HG03439 (cell line): Measurements from ENCODE around the gene ZNF319.

Experiments
- ATAC-seq: cut with Tn5 transposase; IDR thresholded peaks from one replicate; pipeline ENCODE4 v1.9.1; 2021; ENCODE audit warnings: mild to moderate bottlenecking, moderate library complexity; ENCODE audit not compliant: unreplicated experiment

The ZNF319 gene

DNA sequence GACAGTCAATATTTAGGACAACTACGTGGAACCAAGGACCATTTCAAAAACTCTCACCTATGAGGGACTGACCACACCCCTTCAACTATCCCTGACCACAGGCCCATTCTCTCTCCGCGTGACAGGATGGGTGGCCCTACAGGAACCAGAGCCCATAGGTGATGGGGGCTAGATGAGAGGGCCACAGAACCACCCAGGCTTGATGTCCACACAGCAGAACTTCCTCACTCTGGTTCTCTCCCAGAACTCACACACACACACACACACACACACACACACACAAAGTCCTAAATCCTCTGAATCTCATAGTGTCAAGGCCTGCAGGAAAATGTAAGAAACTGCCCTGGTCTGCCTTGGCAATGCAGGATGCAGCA, 1.5 kb downstream of the ZNF319 start:
- no peak for ATAC-seq

DNA sequence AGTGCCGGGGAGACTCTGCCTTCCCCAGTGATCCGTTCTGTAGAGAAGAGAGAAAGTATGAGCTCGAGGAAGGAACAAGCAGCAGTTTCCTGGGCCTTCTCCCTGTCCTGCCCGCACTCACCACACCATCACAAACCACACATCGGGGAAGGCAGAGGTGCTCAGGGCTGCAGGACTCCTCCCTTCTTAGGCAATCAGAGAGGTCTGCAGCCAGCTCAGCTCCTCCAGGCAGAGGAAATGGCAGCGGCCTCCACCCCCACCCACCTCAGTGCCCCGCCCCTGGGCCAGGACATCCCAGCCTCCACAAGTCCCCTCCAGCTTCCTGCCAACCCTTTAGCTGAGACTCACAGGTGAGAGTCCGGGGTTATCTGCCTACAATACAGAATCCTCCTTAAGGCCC, 2.0 kb downstream of the ZNF319 start:
- no peak for ATAC-seq

DNA sequence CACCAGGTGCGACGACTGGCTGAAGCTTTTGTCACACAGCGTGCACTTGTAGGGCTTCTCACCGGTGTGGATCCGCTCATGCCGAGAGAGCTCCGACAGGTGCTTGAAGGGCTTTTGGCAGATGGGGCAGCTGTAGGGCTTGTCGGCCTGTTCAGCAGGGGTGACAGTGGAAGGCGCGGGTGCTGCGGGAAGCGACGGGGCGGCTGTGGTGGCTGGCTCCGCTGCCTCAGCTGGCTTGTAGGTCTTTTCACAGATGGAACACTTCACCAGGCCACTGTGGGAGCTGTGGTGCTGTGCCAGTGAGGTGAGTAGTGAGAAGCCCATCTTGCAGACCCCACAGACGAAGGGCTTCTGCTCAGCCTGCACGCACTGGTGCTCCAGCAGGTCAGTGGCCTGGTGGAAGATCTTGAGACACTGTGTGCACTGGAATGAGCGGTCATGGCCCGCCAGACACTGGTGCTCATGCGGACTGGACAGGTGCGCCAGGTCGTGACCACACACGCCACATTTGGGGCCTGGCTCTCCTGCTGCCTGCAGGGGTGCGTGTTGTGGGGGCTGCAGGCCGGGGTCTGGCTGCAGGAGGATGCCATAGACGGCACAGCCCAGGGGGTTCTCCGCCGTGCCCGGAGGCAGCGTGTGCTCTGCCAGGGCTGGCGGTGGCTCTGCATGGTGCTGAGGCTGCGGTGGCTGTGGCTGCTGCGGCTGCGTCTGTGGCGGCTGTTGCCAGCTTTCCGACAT, 2.8 kb downstream of the ZNF319 start:
- no peak for ATAC-seq

DNA sequence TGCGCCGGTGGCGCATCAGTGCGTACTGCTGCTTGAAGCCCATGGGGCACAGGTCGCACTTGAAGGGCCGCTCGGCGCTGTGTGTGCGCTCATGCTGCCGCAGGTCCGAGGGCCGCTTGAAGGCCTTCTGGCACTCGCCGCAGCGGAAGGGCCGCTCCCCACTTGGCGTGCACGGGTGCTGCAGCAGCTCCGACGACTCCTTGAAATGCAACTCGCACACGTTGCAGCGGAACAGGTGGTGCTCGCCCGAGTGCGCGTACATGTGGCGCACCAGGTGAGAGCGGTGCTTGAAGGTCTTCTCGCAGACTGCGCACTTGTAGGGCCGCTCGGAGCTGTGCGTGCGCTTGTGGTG, 3.3 kb downstream of the ZNF319 start:
- no peak for ATAC-seq

DNA sequence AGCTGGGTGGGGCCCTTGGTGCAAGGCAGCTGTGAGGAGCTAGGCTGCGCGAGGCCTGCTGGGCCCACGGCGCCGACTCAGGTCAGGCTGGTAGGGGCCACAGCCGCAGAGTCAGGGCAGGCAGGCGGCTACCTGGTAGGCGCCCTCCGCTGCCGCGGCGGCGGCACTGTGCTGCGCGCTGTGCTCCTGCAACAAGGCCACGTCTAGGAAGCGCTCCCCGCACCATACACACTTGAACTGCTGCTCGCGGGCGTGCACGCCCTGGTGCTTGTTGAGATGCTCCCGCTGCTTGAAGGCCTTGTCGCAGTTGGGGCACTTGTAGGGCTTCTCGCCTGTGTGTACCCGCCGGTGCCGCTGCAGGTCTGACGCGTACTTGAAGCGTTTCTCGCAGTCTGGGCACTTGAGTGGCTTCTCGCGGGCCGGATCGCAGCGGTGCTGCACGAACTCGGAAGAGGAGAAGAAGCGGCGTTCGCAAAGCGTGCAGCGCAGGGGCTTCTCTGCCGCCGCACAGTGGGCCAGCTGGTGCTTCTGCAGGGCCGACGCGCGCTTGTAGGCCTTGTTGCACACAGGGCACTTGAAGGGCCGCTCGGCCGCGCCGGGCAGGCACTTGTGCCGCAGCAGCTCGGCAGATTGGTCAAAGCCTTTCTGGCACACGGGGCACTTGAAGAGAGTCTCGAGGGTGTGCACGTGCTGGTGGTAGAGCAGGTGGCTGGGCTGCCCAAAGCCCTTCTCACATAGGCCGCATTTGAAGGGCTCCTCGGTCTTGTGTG, 3.9 kb downstream of the ZNF319 start:
- ATAC-seq = no peak

DNA sequence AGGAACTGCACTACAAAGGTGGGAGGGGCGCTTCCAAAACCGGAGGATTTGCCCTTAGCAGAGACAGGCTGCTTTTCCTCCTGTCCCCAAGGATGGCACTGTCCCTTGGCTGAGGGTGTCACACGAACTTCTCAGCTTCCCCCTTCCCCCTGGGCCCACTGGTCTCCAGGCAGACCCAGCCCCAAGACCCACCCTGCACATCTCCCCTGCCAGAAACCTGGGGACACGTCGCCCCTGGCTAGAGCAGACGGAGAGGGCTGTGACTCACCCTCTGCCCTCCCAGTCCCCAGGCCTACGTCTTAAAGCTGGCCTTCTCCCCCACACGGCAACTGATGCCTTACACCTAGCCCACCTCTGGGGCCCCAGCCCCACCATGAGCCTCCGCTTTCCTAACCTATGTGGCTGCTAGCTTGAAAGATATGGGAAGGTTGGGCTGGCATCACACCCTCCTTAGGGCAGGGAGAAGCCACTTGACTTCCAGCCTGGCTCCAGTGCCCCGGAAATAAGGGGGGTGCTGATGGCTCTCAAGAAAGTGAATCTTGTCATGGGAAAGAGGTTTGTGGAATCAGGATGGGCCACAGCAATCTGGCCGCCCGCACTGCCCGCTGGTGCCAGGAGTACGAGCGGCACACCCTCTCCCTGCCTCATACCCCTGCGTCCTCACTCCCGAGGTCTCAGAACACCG, 4.6 kb downstream of the ZNF319 start:
- no peak for ATAC-seq

DNA sequence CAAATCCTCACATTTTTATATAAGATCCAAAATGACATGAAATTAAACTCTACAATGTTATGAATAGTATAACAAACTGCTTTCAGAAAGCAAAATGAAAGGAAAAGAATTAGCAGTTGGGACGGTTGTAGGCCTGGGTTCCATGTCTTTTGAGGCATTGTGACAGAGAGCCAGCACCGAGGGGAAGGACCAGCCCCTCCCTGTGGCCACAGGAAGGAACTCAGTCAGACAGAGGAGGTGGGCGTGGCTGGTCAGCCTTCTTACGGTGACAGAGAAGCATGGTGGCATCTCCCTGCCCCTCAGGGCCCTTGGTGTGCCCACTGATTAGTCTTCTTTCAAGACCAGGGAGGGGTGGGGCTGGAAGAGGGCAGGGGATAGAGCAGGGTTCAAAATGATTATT, 5.7 kb downstream of the ZNF319 start:
- no peak for ATAC-seq

DNA sequence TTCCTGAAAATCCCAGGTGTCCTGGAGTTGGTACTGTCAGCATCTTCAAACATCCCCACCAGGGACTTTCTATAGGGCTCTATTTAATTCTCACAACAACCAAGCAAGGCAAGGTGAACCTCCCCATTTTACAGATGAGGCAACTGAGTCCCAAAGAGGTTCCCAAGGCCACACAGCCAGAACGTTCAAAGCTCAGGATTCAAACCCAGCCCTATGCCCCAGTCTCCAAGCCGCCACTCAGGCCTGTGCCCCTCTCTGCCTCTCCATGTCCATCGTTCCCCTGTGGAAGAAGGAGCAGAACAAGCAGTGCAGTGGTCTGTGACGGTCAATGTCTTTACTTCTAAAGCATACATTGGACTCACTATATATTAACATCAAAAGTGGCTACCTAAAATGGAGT, 6.1 kb downstream of the ZNF319 start:
- ATAC-seq = no peak

DNA sequence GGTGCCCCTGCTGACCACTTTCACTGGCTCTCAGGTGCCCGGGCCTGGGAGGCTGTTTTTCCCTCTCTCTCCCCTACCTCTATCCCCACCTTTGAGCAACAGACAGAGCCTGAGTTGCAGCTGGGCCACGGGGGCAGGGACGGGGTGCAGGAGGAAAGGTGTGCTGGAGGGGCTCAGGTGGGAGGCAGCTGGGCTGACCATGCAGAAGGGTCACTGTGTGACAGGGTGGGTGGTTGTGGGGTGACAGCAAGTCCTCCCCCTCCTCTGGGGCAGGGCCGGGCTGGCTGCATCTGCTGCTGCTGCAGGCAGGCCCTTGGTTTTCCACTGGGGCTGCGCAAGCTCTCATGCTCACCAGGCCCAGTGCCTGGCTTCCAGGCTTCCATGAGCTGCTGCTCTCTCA, 6.6 kb downstream of the ZNF319 start:
- no peak for ATAC-seq

DNA sequence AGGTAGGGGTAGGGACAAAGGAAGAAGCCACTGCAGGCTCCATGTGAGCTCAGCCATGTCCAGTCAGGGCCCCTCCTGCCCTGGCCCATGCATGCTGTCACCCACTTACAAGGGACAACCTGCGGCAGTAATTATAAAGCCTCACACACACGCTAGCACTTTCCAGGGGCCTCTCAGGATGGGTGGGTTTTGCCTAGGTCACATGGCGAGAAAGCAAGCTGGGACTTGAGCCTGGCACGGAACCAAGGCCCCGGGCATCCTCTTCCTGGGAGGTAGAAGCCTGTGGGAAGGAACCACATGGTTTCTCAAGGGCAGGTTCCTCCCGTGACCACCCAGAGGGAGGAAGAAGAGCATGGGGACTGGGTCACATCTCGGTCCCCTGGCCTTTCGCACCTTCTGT, 7.0 kb downstream of the ZNF319 start:
- no peak for ATAC-seq

DNA sequence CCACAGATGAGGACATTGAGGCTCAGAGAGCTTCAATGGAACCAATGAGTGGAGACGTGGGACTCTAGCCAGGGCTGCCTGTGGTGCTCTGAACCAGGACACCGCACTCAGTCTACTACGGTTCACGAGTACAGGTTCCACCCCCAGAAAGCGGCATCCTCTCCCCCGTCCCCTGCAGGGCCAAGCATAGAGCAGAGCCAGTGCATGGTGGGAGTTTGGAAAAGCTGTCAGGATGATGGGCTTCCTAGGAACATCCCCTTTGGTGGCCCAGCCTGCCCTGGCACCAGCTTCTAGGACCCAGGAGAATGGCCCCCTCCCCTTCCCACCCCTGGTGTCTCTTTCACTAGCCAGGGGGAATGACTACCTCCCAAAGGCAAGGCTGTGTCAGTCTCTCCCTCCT, 8.4 kb downstream of the ZNF319 start:
- ATAC-seq = no peak

DNA sequence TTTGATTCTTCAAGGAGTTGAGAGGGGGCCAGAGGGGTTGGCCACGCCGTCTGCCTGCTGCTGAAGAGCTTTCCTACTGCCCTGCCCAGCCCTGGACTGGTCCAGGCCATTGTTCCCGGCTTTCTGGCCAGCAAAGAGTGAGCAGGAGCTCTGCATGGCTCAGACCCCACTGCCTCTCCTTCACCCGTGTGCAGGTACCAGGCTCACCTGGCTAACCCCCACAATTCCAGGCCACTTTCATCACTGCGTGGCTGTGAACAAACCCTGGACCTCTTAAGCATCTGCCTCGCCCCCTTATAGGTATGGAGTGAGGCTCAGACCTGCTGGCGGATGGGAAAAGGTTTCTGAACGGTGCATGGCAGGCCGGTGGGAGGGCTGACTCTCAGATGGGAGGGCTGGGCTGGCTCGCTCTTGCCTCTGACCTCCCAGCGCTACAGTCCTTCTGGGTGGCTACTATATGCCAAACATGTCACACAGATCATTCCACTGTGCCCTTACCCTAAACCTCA, 8.9 kb downstream of the ZNF319 start:
- no peak for ATAC-seq

DNA sequence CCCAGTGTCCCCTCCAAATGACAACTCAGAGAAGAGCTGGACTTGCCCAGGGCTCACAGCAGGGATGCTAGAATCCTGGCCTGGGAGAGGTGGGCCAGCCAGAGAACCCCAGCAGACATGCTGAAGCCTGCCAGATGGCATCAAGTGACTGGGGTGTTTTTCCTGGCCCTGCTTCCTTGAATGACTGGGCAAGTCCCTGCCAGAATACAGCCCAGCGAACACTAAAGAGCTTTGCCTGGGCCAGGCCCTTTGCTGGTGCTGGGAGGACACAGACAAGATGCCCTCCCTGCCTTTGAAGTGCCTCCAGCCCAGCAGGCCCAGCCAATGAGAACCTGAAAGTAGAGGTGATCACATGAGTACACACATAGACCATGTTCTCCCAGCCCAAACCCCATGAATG, 11.5 kb downstream of the ZNF319 start:
- no peak for ATAC-seq

DNA sequence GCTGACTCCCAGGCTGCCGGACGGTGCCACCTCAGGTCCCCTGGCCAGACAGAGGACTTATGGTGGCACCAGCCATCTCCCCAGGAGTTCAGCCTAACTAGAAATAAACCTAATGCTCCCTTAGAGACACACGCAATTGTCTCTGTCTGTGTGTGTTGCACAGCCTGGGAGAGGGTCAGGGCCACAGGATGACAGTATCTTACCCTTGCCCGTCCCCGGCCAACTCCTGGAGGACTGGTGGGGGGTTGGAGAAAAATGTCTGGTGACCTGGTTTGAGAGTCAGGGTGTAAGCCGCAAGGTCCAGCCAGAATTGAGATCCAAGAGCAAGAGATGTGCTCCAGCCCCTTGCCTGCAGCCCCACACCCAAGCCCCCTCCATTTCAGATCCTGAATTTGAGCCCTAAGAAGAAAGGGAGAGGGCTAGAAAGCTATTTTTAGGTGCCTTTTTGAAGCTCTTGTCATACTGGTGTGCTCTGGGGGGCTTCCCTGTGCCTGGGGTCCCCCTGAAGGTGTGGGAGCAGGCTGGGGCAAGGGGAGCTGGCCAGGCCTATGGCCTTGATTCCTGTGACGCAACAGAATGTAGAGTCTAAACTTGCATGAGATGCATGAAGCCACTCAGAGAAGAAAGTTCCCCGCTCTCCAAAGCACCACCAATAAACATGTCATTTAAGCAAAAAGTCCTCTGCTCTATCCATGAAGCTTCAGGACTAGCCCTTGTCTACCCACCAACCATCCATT, 12.9 kb downstream of the ZNF319 start:
- no peak for ATAC-seq

DNA sequence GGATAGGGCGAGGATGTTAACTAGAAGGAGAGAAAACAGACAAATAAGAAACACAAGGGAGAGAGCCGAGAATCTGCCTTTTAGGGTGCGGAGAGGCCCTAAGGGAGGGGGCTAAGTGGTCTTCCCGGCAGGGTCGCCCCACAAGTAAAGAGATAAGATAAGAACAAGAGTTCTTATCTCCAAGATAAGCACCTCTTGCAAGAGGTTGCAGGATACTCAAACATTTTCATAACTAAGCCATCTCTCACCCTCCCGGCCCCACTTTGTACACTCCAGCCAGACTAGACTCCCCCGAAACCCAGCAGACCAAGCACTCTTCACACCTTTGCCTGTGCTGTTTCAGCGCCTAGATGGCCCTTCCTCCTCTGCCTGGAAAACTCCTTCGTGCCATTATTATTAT, 14.3 kb downstream of the ZNF319 start:
- no peak for ATAC-seq

DNA sequence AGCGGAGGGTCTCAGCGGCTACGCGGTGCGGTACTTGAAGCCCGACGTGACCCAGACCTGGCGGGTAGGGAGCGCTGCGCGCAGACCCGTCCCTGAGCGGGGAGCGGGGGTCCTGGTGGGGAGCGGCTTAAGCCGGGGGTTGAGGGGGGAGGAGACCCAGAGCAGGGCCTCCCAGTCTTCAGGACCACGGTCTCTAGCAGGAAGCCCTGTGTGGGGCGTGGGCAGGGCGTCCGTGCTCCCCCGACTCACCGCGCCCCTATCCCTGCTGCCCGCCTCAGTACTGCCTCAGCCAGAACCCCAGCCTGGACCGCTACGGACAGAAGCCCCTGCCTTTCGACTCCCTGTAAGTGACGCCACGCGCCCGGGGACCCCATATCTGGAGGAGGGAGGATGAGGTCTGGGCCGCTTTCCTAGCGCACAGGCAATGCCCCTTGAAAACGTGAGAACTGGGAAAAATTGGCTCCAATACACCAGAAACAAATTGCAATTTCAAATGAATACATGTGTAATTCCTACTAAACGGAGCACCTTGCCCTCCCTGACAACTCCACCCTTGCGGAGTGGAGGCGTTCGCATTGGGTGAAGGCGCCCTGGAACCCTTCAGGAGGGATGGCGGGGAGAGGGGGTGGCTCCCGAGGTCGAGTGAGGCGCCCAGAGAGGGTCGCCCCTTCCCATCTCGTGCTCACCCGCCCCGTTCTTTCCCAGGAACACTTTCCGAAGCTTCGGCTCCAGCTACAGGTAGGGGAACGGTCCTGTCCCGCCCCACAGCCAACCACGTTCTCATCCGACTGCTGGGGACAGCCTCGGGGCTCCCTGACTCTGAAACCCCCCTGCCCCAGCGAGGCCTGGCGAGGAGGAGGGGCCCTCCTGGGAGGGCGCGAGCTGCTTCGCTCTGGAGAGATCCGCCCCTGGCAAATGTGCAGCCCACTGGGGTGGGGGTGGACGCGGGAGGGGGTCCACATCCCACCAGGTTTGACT, 15.0 kb downstream of the ZNF319 start:
- no peak for ATAC-seq

DNA sequence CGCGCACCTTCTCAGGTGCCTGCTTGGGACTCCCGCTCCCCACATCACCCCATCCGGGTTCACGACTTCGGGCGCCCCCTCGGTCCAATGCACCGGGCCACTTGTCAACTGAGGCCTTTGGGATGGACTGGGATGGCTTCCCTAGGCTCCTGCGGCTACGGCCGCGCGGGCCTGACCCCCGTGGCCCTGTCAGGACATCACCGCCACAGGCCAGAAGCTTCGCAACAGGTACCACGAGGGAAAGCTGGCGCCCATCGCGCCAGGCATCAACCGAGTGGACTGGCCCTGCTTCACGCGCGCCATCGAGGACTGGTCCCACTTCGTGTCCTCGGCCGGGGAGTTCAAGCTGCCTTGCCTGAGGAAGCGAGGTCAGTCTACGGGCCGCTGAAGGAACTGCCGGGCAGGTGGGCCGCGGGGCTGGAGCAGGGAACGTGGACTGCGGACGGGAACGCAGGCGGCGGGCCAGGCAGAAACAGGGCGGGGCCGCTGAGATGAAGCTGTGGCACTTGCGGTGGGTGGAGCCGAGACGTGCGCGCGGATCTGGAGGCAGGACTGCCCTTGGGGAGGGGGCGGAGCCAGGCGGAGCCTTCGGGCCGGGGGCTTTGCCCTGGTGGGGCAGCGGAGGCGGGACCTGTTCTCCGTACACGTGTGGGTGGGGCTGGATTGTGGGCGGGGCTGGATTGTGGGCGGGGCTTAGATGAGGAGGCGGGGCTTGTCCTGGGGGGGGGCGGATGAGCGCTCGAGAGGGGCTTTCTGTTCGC, 15.8 kb downstream of the ZNF319 start:
- no peak for ATAC-seq

DNA sequence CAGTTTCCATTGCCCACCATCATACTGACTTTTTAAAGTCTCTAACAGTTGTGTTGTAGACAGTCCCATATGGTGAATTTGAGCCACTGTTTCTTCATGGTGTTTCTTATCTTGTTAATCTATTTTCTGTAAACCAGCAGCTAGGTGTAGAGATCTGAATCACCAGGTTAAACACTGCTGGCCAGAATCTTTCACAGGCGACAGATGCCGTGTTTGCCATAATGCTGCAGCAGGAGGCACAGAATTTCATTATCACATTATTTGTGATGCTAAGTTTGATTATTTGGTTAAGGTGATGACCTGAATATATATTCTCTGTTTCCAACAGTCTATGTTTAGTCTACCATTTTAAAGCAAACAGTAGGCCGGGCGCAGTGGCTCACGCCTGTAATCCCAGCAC, 18.1 kb downstream of the ZNF319 start:
- ATAC-seq = no peak

DNA sequence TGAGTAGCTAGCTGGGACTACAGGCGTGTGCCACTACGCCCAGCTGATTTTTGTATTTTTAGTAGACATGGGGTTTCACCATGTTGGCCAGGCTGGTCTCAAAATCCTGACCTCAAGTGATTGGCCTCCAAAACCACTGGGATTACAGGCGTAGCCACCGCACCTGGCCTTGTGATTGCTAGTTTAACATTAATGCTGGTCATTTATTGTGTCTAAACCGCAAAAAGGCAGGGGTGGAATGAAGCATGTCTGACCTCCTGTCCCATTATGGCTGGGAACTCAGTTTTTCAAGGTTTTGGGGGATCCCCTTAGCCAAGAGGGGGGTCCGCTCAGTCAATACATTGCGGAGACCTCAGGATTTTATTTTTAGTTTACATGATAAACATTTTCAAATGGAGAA, 18.8 kb downstream of the ZNF319 start:
- no peak for ATAC-seq
